HUES6 (cell line): ENCODE measurements around the gene ASB4.
"Not testable (repeated sequence)": the region's sequence is repeated elsewhere in the genome, so short reads cannot be mapped to it uniquely, and the experiment has no call there.

ENCODE experiments used
- H3K27ac ChIP-seq: 2 replicates; pipeline ENCODE4 v1.7.0; 2013; ENCODE audit warnings: low read depth, mild to moderate bottlenecking, low read length, inconsistent platforms
- H3K27me3 ChIP-seq: 2 replicates; pipeline ENCODE4 v1.6.1; 2013; ENCODE audit warnings: low read length; ENCODE audit not compliant: control insufficient read depth, insufficient read depth
- H3K36me3 ChIP-seq: 2 replicates; pipeline ENCODE4 v1.6.1; 2013; ENCODE audit warnings: low read length; ENCODE audit not compliant: control insufficient read depth, insufficient read depth
- H3K4me1 ChIP-seq: 2 replicates; pipeline ENCODE4 v1.6.1; 2013; ENCODE audit warnings: low read length; ENCODE audit not compliant: control insufficient read depth, insufficient read depth
- H3K4me3 ChIP-seq: 2 replicates; pipeline ENCODE4 v1.5.1; 2013; ENCODE audit warnings: low read depth, low read length
- H3K9ac ChIP-seq: one replicate; pipeline ENCODE4 v1.6.1; 2013; ENCODE audit warnings: mild to moderate bottlenecking, low read length
- H3K9me3 ChIP-seq: 2 replicates; pipeline ENCODE4 v1.6.1; 2013; ENCODE audit warnings: low read depth, low read length; ENCODE audit not compliant: control insufficient read depth, insufficient read depth

The ASB4 gene

DNA sequence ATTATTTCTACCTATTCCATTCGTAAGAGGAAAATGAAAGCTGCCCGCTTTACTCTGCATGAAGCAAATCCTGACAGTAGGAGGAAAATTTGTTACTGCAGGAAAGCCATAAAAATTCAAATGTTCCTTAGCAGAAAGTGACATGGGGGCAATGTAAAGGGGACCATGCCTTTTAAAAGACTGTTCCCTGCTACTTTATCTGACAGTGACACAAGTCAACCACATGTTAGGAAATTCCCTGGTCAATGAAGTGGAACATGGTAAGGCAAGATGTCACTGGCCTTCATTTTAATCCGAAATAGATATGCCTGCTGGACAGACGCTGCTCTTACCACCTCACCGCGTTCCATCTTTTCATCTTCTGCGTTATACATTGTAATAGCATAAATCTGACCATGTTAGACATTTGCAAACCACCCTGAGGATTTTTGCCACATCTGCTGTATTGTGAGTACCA, 18.4 kb downstream of the ASB4 start:
- H3K27ac ChIP-seq, H3K4me3 ChIP-seq, H3K9ac ChIP-seq, H3K36me3 ChIP-seq, H3K9me3 ChIP-seq, H3K27me3 ChIP-seq: not testable (repeated sequence)
- peaks cover 16% of the 10 kb centered on the region for H3K4me1 ChIP-seq

DNA sequence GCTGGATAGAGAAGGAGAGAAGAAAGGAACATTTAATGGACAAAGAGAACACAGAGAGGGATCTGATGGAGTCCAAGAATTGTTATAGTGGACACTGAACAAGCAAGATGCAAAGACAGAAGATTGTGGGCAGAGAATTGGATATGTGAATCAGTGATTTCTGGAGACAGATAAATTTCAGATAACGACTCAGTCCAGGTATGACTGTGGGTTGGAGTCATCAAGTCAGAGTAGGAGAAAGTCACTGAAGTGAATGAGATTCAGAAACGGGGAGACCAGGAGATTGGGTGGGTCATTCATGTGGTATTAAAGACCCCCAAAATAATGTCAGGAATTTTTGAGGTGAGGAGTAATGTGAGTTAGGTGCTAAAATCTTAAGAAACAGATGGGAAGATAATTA, 23.0 kb downstream of the ASB4 start:
- Histone ChIP-seq H3K27ac (no peak overlapping the region), H3K4me1 (peaks cover 10% of the 10 kb centered on the region), H3K36me3 (no peaks in the 10 kb centered on the region), H3K4me3 (no peak overlapping the region), H3K9me3 (no peaks in the 10 kb centered on the region), H3K9ac (no peak overlapping the region), H3K27me3 (no peaks in the 10 kb centered on the region)

DNA sequence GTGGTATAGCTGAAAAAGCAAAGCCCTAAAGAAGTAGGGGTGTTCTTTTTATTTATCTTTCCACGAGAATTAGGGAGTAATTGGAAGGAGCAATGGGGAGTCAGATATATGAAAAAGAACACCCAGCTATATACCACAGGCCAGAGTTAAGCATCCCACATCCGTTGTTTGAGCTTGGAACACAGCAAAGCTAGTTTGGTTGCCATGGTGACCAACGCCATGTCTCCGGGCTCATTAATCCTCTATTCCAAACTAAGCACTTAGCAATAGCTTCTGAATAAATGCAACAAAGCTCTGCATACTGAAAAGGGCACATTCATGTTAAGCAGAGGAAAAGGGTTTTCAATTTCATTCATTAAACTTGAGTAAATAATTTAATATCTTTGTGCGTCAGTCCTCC, 23.5 kb downstream of the ASB4 start:
- H3K36me3 ChIP-seq, result no peaks in the 10 kb centered on the region
- H3K4me3 ChIP-seq, result no peak overlapping the region
- peaks cover 7% of the 10 kb centered on the region for H3K4me1 ChIP-seq
- H3K9me3 ChIP-seq, result no peaks in the 10 kb centered on the region
- no peaks in the 10 kb centered on the region for H3K27me3 ChIP-seq
- H3K27ac ChIP-seq, result no peak overlapping the region
- no peak overlapping the region for H3K9ac ChIP-seq

DNA sequence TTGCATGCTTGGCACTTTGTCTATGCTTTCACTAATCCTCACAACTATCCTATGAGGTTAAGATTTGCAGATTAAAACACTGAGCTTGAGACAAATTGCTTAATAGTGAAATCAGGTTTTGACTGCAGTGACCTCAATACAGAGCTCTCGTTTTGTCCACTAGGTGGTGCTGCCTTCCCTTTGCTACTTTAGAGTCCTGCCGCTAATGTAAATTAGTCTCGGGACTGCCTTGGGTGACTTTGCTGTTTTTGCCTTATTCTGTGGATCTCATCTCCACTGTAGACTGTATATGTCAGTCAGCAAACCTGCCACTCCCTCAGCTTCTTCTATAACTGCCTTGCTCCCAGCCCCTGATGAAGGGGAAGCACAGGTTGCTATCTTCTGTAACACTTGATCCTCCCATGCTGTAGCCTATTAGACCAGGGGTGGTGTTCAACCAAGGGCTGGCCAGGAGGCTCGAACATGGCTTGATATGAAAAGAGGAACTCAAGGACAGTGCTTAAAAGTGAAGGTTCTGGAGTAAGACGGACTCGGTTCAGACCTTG, 26.0 kb downstream of the ASB4 start:
- Histone ChIP-seq H3K27me3 (no peaks in the 10 kb centered on the region), H3K4me1 (peaks cover 4% of the 10 kb centered on the region), H3K27ac (no peak overlapping the region), H3K36me3 (no peaks in the 10 kb centered on the region), H3K4me3 (peak overlapping the region; percentile 19), H3K9me3 (no peaks in the 10 kb centered on the region), H3K9ac (peak overlapping the region; percentile 22)

DNA sequence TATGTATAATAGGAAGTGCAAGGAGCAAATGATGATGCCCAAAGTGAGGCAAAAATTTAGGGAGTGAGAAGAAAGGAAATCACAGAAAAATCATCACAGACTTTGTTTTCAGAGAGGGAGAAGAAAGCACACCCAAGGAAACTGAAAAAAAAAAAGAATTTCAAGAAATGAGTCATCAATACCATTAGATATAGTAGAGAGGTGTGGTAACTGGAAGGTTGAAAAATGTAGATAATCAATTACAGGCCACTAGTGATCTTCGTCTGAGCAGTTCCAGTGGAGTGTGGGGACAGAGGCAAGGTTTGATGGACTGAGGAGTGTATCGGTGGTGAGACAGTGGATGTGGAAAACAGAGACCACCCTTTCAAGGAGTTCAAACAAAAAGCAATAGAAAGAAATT, 31.7 kb downstream of the ASB4 start:
- Histone ChIP-seq H3K4me3 (no peak overlapping the region), H3K9ac (no peak overlapping the region), H3K27me3 (no peaks in the 10 kb centered on the region), H3K9me3 (no peaks in the 10 kb centered on the region), H3K27ac (no peak overlapping the region), H3K36me3 (no peaks in the 10 kb centered on the region), H3K4me1 (no peaks in the 10 kb centered on the region)

DNA sequence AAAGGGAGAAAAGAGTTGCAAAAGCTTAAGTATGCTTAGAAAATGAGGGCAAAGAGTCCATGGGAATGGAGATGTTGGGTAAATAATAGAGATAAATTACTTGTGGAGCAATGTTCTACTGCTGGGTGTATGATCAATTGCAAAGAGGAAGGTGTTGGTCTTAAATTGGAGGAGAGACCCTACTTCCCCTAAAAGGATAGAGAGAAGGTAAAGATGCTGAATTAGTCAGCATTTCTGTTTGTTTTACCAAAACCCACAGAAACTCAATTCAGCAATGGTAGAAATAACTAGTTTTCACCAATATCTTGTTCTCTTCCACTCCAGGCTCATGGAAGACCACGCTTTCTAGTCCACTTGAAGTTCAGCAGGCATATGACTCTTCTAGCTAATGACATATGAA, 32.1 kb downstream of the ASB4 start:
- no peaks in the 10 kb centered on the region for H3K9me3 ChIP-seq

DNA sequence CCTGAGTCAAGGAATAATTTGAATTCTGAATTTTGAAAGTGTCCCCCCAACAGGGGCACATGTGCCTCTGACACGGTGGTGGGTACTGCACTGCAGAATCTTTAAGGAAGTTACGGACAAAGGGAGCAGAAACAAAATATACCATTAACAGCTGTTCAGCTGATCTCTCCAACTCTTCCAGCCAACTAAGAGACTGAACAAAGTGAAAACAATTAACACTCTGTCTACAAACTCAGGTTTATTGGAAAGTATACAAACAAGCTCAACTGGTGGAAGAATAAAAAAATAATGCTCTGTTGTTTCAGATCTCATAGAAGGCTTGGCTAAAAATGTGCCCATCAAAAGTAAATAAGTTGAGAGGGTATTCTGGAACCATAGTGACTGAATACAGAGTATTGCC, 34.4 kb downstream of the ASB4 start:
- H3K9ac ChIP-seq, result no peak overlapping the region
- no peaks in the 10 kb centered on the region for H3K4me1 ChIP-seq
- no peaks in the 10 kb centered on the region for H3K9me3 ChIP-seq
- no peaks in the 10 kb centered on the region for H3K36me3 ChIP-seq
- no peak overlapping the region for H3K27ac ChIP-seq
- H3K27me3 ChIP-seq, result no peaks in the 10 kb centered on the region
- H3K4me3 ChIP-seq, result no peak overlapping the region

More for the DNA sequence above, 32.1 kb downstream of the ASB4 start:
- H3K4me3 ChIP-seq, result no peak overlapping the region
- no peaks in the 10 kb centered on the region for H3K36me3 ChIP-seq
- no peak overlapping the region for H3K27ac ChIP-seq
- no peaks in the 10 kb centered on the region for H3K27me3 ChIP-seq
- H3K9ac ChIP-seq, result no peak overlapping the region
- H3K4me1 ChIP-seq, result no peaks in the 10 kb centered on the region

DNA sequence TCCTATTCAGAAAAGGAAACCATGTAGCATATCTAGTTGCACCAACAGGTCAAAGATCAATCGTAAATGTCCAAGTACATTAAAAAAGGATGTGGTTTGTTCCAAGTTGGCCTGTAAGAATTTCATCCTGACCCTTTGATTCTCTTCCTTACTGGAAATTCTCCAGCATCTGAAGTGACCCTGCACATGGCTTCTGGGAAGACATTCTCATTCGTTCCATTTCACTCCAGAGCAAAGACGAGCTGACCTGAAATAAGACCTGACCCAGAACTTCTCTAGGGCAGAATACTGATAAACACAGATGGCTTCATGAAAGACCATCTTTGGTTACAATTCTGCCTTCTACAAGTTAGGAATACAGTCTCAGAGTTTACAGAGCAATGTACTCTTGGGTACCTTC, 39.8 kb downstream of the ASB4 start:
- Histone ChIP-seq H3K9me3 (no peaks in the 10 kb centered on the region), H3K36me3 (no peaks in the 10 kb centered on the region)

DNA sequence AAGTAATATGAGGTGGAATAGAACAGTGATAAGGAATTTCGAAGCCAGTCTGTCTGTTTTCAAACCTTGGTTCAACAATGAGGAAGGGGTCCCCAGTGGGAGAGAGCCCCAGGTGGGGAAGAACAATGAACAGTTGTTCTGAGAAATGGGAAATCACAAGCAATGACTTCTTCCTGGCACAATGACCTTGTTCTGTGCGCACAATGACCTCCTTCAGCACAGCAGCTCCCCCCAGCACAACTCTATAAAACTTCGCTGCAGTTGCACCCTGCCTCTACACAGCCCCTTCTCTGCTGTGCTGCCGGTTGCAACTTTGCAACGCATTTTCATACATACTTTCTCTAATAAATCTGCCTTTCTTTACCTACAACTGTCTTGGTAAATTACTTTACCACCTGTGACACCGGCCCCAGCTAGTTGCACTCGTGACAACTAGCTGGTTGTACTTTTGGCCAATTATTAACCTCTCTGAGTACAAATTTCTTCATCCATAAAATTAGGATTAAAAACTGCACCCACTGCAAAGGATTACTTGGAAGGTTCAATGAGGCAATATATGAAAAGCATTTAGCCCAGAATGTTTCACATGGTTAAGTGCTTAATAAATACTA, 40.5 kb downstream of the ASB4 start:
- Histone ChIP-seq H3K27me3 (no peaks in the 10 kb centered on the region), H3K4me3 (no peak overlapping the region), H3K4me1 (no peaks in the 10 kb centered on the region), H3K9ac (no peak overlapping the region), H3K36me3 (no peaks in the 10 kb centered on the region), H3K9me3 (no peaks in the 10 kb centered on the region), H3K27ac (no peak overlapping the region)

More for the DNA sequence above, 39.8 kb downstream of the ASB4 start:
- no peak overlapping the region for H3K9ac ChIP-seq
- H3K4me1 ChIP-seq, result no peaks in the 10 kb centered on the region
- no peaks in the 10 kb centered on the region for H3K27me3 ChIP-seq
- H3K27ac ChIP-seq, result no peak overlapping the region
- no peak overlapping the region for H3K4me3 ChIP-seq

DNA sequence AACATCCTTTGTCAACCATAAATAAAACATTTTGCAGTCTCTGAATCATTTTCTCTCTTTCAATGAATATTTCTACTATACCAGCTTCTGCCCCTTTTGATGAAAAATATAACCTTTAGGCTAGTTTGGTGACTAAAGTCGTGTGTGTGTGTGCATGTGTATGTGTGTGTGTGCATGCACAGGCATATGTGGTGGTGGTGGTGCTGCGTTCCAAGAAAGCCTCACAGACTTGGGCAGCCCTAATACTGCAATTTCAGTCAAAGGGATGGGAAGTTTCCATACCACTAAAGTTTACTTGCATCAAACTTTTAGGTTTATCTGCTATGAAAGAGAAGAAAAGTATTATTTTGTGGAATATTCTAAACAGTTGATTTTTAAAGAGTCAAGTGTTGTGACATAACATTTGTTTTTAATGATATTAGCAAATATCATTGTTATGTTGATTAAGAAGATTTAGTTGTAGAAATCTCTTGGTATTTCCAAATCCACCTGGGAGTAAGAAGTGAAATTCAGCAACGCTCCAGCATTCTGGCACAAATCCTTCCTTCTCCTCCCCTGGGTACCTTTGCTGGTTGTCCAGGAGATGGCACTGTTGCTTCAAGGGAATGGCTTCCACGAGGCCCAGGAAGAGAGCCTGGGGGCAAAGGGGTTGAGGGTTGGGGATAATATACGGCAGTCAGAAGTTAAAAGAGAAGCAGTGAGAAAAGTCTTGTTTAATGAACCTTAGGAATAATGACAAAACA, 41.5 kb downstream of the ASB4 start:
- Histone ChIP-seq H3K4me1 (no peaks in the 10 kb centered on the region), H3K36me3 (no peaks in the 10 kb centered on the region), H3K9me3 (no peaks in the 10 kb centered on the region), H3K9ac (no peak overlapping the region), H3K4me3 (no peak overlapping the region), H3K27ac (no peak overlapping the region), H3K27me3 (no peaks in the 10 kb centered on the region)

DNA sequence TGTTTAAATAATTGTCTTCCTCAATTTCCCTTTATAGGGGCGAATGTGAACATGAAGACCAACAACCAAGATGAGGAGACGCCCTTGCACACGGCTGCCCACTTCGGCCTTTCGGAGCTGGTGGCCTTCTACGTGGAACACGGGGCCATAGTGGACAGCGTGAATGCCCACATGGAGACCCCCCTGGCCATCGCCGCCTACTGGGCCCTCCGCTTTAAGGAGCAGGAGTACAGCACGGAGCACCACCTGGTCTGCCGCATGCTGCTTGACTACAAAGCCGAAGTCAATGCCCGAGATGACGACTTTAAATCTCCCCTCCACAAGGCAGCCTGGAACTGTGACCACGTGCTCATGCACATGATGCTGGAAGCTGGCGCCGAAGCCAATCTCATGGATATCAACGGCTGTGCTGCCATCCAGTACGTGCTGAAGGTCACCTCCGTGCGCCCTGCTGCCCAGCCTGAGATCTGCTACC, 42.1 kb downstream of the ASB4 start:
- H3K27me3 ChIP-seq, result no peaks in the 10 kb centered on the region
- H3K27ac ChIP-seq, result no peak overlapping the region
- H3K9ac ChIP-seq, result no peak overlapping the region
- no peaks in the 10 kb centered on the region for H3K4me1 ChIP-seq
- no peaks in the 10 kb centered on the region for H3K36me3 ChIP-seq
- H3K4me3 ChIP-seq, result no peak overlapping the region
- no peaks in the 10 kb centered on the region for H3K9me3 ChIP-seq
